CD4-positive, alpha-beta T cell treated with Interleukin-1 beta for 1 hour (primary cell): Measurements from ENCODE around the gene ANO4.
"Not testable (repeated sequence)": the region's sequence is repeated elsewhere in the genome, so short reads cannot be mapped to it uniquely, and the experiment has no call there.

Experiments
- DNase-seq, 2 donors: peaks; one replicate each; pipeline ENCODE4 v3.0.0-alpha.2; 2020 to 2022

Gene ANO4

GRCh38 chr12:101110866-101111265, 316.3 kb downstream of the ANO4 start:
- DNase-seq: no peak

- DNase-seq: no peak
These were observed 316.9 kb downstream of the ANO4 start for GRCh38 chr12:101111441-101111840.

GRCh38 chr12:101115326-101115725, 320.8 kb downstream of the ANO4 start:
- no peak for DNase-seq

GRCh38 chr12:101116911-101117310, 322.3 kb downstream of the ANO4 start:
- DNase-seq: no peak

GRCh38 chr12:101117842-101118241, 323.3 kb downstream of the ANO4 start:
- no peak for DNase-seq

- no peak for DNase-seq
These were observed 333.1 kb downstream of the ANO4 start for GRCh38 chr12:101127521-101128219.

- DNase-seq: not testable (repeated sequence)
These were observed 351.3 kb downstream of the ANO4 start for GRCh38 chr12:101145777-101146431.

- DNase-seq: no peak
These were observed 370.7 kb downstream of the ANO4 start for GRCh38 chr12:101165319-101165718.

- DNase-seq: no peak
These were observed 372.3 kb downstream of the ANO4 start for GRCh38 chr12:101166866-101167265.

GRCh38 chr12:101168001-101168400, 373.4 kb downstream of the ANO4 start:
- no peak for DNase-seq

- DNase-seq: no peak
These were observed 377.7 kb downstream of the ANO4 start for GRCh38 chr12:101172316-101172715.

- no peak for DNase-seq
These were observed 378.7 kb downstream of the ANO4 start for GRCh38 chr12:101173197-101173749.

GRCh38 chr12:101174541-101174940, 380.0 kb downstream of the ANO4 start:
- no peak for DNase-seq
